ENCODE measurements around the gene GRAMD1B. TPM values are rescaled to one million over a fixed set of nuclear protein-coding genes. Genes with fewer than 3 reads are reported as not detected.

GRAMD1B gene
- total RNA-seq, 1 experiment from 2014 or later, result 1.2 TPM

DNA sequence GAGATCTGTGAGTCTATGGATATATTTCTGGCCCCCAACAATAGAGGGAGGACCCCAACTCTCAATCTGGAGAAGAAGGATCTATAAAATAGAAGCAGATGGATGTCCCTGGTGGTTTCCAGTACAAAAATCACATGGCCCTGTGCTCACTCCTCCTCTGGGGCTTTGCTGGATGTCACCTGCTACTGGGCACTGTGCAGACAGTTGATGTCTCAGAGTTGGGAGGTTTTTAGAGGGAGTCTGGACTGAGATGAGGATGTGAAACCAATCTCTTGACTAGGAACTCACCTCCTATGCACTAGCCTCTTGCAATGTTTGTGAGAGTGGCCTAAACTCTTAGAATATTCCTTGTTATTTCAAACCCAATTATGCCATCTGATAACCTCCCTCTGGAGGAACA lies 117.1 kb downstream of the GRAMD1B start:
- Histone ChIP-seq H3K36me3 (ENCODE audit: control insufficient read depth, insufficient read depth, low read length) (no peaks in the 10 kb centered on the region), H3K9me3 (no peaks in the 10 kb centered on the region), H3K4me1 (no peaks in the 10 kb centered on the region), H3K4me3 (ENCODE audit: low read depth, low read length) (no peak overlapping the region), H3K27me3 (replicated peaks; ENCODE audit: control insufficient read depth, insufficient read depth, low read length) (no peaks in the 10 kb centered on the region)
- ChIA-PET POLR2A (no interaction called here), CTCF (no interaction called here)
- intact Hi-C loops (cut with micrococcal nuclease; ENCODE audit: unreplicated experiment), result no loop called here
- TF ChIP-seq, protein P1, sequence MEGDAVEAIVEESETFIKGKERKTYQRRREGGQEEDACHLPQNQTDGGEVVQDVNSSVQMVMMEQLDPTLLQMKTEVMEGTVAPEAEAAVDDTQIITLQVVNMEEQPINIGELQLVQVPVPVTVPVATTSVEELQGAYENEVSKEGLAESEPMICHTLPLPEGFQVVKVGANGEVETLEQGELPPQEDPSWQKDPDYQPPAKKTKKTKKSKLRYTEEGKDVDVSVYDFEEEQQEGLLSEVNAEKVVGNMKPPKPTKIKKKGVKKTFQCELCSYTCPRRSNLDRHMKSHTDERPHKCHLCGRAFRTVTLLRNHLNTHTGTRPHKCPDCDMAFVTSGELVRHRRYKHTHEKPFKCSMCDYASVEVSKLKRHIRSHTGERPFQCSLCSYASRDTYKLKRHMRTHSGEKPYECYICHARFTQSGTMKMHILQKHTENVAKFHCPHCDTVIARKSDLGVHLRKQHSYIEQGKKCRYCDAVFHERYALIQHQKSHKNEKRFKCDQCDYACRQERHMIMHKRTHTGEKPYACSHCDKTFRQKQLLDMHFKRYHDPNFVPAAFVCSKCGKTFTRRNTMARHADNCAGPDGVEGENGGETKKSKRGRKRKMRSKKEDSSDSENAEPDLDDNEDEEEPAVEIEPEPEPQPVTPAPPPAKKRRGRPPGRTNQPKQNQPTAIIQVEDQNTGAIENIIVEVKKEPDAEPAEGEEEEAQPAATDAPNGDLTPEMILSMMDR (IDR thresholded peaks at IDR 0.05; ENCODE audit: insufficient read depth in 1 of 2, low read depth in 1 of 2, low read length in 1 of 2, severe bottlenecking in 1 of 2, unreplicated experiment in 1 of 2), result no peak
- no peak overlapping the region for H3K27ac Mint-ChIP-seq (ENCODE audit: unreplicated experiment)
- H3K4me1 Mint-ChIP-seq (ENCODE audit: low read depth, unreplicated experiment), result no peaks in the 10 kb centered on the region
- peaks cover 24% of the 10 kb centered on the region for H3K27me3 Mint-ChIP-seq (ENCODE audit: insufficient read depth, unreplicated experiment)
- no TSS peak for BruUV-seq (replicated peaks)
- H3K9me3 Mint-ChIP-seq (ENCODE audit: unreplicated experiment), result no peaks in the 10 kb centered on the region
- H3K36me3 Mint-ChIP-seq (ENCODE audit: insufficient read depth, unreplicated experiment), result no peaks in the 10 kb centered on the region
- H3K4me3 Mint-ChIP-seq (ENCODE audit: unreplicated experiment), result no peak overlapping the region
- no peak for DNase-seq

DNA sequence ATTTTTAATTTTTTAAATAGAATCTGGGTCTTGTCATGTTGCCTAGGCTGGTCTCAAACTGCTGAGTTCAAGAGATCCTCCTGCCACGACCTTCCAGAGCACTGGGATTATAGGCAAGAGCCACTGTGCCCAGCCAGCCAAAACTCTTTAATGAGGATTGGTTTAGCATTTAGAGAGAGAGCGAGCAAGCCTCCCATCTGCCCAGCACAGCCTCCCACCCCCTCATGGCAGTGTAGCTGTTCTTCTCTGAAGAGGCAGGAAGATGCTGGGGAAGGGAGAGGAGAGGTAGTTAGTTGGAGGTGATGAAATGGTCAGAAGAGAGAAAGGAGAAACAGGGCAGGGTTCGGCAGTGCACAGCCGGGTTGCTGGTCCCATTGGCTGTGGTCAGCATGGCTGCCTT lies 118.7 kb downstream of the GRAMD1B start:
- no peaks in the 10 kb centered on the region for H3K4me1 Mint-ChIP-seq (ENCODE audit: low read depth, unreplicated experiment)
- BruUV-seq (replicated peaks), result no TSS peak
- intact Hi-C loops (cut with micrococcal nuclease; ENCODE audit: unreplicated experiment), result no loop called here
- no peak overlapping the region for H3K4me3 ChIP-seq (ENCODE audit: low read depth, low read length)
- no peaks in the 10 kb centered on the region for H3K27me3 ChIP-seq (replicated peaks; ENCODE audit: control insufficient read depth, insufficient read depth, low read length)
- TF ChIP-seq, protein P1 (IDR thresholded peaks at IDR 0.05; ENCODE audit: insufficient read depth in 1 of 2, low read depth in 1 of 2, low read length in 1 of 2, severe bottlenecking in 1 of 2, unreplicated experiment in 1 of 2), result no peak
- no peak for DNase-seq
- ChIA-PET CTCF (interaction anchor here (0.9 kb wide), 1 partner anchor 28 kb away, joined by 3 read pairs; no protein-coding TSS in a partner anchor), POLR2A (no interaction called here)
- H3K36me3 Mint-ChIP-seq (ENCODE audit: insufficient read depth, unreplicated experiment), result no peaks in the 10 kb centered on the region
- no peak overlapping the region for H3K4me3 Mint-ChIP-seq (ENCODE audit: unreplicated experiment)
- H3K27ac Mint-ChIP-seq (ENCODE audit: unreplicated experiment), result no peak overlapping the region
- H3K9me3 ChIP-seq, result no peaks in the 10 kb centered on the region
- H3K4me1 ChIP-seq, result no peaks in the 10 kb centered on the region
- no peaks in the 10 kb centered on the region for H3K9me3 Mint-ChIP-seq (ENCODE audit: unreplicated experiment)
- no peaks in the 10 kb centered on the region for H3K36me3 ChIP-seq (ENCODE audit: control insufficient read depth, insufficient read depth, low read length)
- peaks cover 19% of the 10 kb centered on the region for H3K27me3 Mint-ChIP-seq (ENCODE audit: insufficient read depth, unreplicated experiment)

DNA sequence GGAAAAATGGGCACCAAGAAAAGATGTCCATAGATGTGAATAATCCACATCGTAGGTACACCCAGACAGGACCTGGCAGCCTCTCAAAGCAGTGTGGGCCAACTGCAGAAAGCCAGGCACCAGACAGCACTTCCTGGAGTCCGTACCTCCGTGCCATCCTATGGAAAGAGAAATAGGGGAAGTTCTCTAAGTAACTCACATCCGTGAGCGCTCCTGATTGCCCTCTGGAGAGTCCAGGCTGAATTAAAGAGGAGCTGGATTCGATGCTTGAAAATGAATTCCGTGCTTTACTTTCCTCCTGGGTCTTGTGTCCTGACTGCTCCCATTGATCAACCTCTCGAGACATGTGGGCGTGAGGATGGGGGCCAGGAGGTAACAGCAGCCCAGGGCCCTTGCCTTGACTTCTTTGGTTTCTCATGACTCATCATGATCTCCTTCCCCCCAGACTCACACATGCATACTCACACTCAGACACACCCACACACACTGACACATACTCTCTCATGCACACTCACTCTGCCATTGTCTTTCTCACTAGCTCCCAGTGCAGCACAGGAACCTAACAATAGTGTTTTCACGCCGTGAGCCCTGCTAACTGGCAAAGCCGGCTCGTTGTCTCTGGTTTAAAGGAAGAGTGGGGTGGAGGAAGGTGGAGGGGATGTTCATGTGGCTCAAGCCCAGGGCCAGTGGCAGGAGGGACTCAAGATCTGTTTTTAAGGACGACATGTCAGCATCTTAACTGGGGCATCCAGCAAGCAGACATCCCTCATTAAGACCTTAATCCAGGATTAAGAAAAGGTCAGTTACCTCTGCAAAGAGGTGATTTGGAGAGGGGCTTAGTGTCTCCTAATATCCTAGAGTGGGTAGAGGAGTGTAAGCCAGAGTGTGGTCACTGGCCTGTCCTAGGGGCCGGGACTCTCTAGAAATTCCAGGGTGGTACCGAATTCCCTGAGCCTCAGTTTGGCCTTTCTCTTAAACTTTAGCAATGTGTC lies 120.2 kb downstream of the GRAMD1B start:
- Histone ChIP-seq H3K27me3 (replicated peaks; ENCODE audit: control insufficient read depth, insufficient read depth, low read length) (no peaks in the 10 kb centered on the region), H3K4me1 (no peaks in the 10 kb centered on the region), H3K9me3 (no peaks in the 10 kb centered on the region), H3K4me3 (ENCODE audit: low read depth, low read length) (no peak overlapping the region), H3K36me3 (ENCODE audit: control insufficient read depth, insufficient read depth, low read length) (no peaks in the 10 kb centered on the region)
- CTCF ChIA-PET, result interaction anchor here (0.9 kb wide), 1 partner anchor 11 kb away, joined by 3 read pairs; no protein-coding TSS in a partner anchor
- Mint-ChIP-seq H3K27ac (ENCODE audit: unreplicated experiment) (no peak overlapping the region), H3K36me3 (ENCODE audit: insufficient read depth, unreplicated experiment) (no peaks in the 10 kb centered on the region), H3K27me3 (ENCODE audit: insufficient read depth, unreplicated experiment) (peaks cover 20% of the 10 kb centered on the region), H3K9me3 (ENCODE audit: unreplicated experiment) (no peaks in the 10 kb centered on the region), H3K4me3 (ENCODE audit: unreplicated experiment) (no peak overlapping the region), H3K4me1 (ENCODE audit: low read depth, unreplicated experiment) (no peaks in the 10 kb centered on the region)
- DNase-seq, result no peak
- POLR2A ChIA-PET, result no interaction called here
- no TSS peak for BruUV-seq (replicated peaks)
- TF ChIP-seq, protein P1 (IDR thresholded peaks at IDR 0.05; ENCODE audit: insufficient read depth in 1 of 2, low read depth in 1 of 2, low read length in 1 of 2, severe bottlenecking in 1 of 2, unreplicated experiment in 1 of 2), result no peak
- intact Hi-C loops (cut with micrococcal nuclease; ENCODE audit: unreplicated experiment), result no loop called here

All from Caco-2 (cell line).